T-helper 22 cell (primary cell): ENCODE data around the gene NUDT3.
"Not testable (repeated sequence)": the region's sequence is repeated elsewhere in the genome, so short reads cannot be mapped to it uniquely, and the experiment has no call there.

ENCODE experiments used
- DNase-seq: peaks from one replicate; pipeline ENCODE4 v3.0.0-alpha.2; 2020; ENCODE audit warnings: low read depth

Gene NUDT3

DNA sequence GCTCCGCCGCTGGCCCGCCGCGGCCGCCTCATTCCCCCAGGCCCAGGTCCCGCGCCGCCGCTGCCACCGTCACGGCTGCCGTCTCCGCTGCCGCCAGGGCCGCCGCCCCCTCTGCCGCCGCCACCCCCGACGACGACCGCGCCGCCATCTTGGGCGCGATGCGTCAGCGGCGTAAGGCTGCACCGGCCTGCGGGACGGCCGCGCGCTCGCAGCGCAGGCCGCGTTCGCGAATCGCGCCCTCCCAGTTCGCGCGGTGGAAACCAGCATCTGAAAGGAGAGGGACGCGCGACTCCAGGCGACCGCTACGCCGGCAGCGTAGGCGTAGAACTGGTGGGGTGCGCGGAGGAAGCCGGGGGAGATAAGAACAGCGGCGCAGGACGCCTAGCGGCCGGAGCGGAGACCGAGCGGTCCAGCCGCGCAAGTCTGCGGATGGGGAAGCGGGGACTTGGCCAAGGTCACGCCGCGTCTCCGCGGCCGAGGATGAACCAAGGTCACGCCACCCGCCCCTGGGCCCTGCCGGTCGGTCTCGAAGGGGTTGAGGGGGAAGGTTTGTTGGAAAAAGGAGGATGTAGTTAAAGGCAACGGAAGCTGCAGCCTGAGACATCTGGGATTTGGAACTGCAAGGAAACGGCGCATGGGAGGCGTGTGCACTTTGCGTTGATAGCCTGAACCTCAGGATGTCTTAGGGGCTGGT, at the start of gene NUDT3:
TSS of gene NUDT3 (minus strand) at position 173 of the 694 bp plus-strand sequence. CDS start 307 bp downstream, outside the sequence.
- peak; percentile 84 for DNase-seq

DNA sequence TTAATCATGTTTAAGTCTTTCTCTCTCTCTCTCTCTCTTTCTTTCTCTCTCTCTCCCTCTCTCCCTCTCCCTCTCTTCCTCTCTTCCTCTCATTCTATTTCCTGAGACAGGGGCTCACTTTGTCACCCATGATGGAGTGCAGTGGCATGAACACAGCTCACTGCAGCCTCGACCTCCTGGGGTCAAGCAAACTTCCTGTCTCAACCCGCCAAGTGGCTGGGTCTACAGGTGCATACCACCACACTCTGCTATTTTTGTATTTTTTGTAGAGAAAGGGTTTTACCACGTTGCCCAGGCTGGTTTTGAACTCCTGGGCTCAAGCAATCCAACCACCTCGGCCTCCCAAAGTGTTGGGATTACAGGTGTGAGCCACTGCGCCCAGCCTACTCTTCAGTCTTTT, 49.1 kb upstream of the NUDT3 start:
- no peak for DNase-seq

DNA sequence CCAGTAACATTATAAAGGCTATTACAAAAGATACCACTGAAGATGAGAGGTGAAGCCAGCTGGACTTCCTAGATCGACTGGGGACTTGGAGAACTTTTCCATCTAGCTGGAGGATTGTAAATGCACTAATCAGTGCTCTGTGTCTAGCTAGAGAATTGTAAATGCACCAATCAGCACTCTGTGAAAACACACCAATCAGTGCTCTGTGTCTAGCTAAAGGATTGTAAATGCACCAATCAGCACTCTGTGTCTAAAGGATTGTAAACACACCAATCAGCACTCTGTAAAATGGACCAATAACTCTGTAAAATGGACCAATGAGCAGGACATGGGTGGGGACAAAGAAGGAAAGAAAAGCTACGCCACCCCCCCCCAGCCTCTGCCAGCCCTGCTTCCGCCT, 47.0 kb upstream of the NUDT3 start:
- no peak for DNase-seq

- DNase-seq, result no peak
Observed at GRCh38 chr6:34438705-34439104, 46.2 kb upstream of the NUDT3 start.

- no peak for DNase-seq
Observed at GRCh38 chr6:34437644-34437970, 45.1 kb upstream of the NUDT3 start.

- DNase-seq, result no peak
Observed at GRCh38 chr6:34436803-34437643, 44.6 kb upstream of the NUDT3 start.

GRCh38 chr6:34435916-34436315, 43.4 kb upstream of the NUDT3 start:
- no peak for DNase-seq

DNA sequence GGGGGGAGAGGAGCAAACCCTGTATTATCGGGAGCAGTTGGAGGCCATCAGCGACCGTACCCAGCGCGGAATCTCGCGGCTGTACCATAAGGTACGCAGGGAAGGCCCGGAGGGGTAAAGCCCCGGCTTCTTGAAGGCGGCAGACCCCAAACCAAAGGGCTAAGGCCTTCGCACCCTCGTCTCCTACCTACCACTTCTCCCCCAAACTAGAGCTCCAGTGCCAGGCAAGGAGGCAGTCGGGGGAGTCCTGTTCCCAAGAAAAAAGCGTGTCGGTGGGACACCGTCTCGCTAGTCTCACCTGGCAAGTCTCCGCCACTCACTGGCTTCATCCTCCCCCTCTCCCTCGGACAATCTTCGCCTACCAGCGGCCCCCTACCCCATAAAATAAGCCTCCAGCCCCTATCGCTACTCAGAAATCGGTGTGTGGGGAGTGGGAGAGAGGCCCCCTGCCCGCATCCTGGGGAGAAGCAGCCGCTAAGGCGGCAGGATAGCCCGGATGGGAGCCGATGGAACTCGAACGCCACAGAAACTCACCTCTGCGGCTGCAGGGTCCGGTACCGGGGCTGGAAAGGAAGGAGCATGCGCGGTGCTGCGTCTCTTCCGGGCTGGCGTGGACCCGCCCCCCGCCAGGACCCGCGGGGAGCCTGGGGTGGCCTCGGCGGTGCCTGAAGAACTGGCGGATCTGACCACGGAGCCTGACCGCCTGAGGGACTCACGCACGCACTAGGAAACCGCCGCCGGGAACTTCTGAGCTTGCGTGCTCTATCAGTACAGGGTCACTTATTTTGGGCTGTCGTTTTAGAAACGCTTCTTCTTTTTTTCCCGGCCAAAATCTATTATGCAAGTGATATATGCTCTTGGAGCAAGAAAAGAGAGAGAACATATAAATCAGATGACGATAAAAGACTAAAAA, 33.3 kb upstream of the NUDT3 start, which contains the start of gene RPS10:
TSS of gene RPS10 (minus strand) at position 572 of the 913 bp plus-strand sequence. CDS start 848 bp downstream, outside the sequence.
- peak; percentile 74 for DNase-seq

- no peak for DNase-seq
Observed at GRCh38 chr6:34425132-34425497, 32.6 kb upstream of the NUDT3 start.

DNA sequence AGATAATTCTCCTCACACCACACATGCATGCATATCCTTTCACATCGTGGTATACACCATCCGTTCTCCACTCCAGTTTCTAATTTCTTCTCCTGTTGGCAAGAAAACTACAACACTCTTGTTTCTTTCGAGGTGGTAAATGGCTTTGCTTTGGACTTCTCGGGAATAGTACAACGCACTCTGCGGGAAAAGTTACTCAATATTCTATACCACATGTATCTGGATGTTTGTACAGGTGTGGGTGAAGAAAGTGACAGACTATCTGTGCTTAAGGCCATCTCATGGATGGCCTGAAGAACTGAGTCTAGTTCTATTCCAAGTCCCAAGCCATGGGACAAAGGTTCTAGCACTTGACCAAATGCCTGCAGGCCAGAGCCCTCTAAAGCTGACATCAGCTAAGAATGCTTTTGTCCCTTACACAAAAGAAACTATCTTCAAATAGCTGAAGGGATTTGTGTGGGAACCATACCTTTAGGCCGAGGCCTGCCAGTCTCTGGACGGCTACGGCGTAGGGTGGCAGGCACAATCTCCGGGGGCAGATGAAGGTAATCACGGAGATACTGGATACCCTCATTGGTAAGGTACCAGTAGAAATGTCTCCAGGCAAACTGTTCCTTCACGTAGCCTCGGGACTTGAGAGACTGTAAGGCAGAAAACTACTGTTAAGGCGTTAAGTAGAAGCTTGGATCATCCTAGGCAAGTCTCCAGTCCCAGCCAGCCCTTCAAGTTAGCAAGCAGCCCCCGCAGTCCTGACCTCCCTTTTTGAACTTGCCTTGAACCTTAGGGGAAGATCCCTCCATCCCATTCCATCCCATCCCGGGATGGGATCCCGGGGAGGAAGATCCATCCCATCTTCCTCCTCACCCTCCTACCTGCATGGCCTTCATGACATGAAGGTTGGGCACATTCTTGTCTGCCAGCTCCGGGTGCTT, 32.0 kb upstream of the NUDT3 start:
- no peak for DNase-seq

- no peak for DNase-seq
Observed at GRCh38 chr6:34423254-34423653, 30.8 kb upstream of the NUDT3 start.

DNA sequence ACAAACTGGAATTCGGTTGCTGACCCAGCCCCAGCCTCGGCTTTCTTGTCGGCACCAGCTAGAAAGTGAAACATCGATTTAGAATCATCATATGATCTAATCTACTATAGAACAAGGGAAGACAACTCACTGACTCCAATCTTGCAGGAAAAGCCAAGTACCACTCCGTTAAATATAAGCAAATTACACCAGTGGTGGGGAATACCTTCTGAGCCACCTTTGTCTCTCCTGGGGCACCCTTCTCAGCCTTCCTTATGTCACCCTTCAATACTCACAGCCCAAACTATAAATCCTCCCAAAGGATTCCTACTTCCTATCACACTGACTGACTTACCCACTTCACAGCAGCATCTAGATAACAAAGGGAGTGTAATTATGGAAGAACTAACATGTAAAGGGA, 25.9 kb upstream of the NUDT3 start:
- no peak for DNase-seq

DNA sequence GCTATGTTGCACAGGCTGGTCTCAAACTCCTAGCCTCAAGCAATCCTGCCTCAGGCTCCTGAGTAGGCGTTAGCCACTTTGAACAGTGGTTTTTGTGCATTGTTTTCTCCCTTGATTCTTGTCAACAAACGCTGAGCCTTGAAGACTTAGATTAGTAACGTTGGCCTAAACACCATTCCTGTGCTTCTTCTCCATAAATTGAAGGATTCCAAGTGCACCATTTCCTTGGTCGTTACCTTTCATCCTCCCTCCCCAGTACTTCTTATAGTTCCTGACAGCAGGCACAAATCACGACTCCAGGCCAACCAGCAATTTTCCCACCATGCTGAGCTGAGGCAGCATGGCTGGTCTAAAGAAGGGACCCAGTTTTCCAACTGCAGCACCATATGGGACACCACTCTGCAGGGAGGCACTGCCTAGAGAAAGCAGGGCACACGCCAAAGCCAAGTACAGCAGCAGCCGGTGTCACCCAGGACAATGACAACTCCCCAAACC, 24.5 kb upstream of the NUDT3 start:
- no peak for DNase-seq

DNA sequence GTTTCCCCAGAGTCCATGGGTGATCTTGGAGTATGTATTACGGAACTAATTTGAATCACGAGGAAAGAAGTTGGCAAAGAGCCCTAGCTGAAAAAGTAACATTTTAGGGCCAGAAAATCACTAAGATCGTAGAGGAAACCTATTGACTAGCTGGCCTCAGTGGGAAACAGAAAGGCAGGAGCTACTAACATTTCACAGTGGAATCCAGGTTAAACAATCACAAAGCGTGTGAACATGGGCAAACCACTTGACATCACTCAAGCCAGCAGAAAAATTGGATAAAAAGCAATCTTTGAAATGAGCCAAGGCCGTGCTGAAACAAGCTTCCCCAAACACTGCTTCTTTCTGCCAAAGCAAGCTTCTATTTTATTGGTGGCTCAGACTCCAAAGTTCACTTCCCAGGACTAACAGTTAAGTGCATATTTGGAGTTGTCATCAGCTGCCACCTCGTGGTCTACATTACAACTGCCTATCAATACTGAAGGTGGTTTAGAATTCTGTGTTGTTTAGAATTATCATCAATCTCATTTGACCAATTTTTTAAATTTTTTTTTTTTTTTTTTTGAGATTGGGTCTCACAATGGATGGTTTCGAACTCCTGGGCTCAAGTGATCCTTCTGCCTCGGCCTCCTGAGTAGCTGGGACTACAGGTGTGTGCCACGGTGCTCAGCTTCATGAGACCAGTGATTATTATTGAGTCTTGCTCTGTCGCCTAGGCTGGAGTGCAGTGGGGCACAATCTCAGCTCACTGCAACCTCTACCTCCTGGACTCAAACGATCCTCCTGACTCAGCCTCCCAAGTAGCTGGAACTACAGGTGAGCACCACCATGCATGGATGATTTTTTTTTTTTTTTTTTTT, 22.8 kb upstream of the NUDT3 start:
- peak; percentile 9 for DNase-seq

- no peak for DNase-seq
Observed at GRCh38 chr6:34412643-34413214, 20.3 kb upstream of the NUDT3 start.

- DNase-seq, result no peak
Observed at GRCh38 chr6:34412016-34412415, 19.5 kb upstream of the NUDT3 start.

DNA sequence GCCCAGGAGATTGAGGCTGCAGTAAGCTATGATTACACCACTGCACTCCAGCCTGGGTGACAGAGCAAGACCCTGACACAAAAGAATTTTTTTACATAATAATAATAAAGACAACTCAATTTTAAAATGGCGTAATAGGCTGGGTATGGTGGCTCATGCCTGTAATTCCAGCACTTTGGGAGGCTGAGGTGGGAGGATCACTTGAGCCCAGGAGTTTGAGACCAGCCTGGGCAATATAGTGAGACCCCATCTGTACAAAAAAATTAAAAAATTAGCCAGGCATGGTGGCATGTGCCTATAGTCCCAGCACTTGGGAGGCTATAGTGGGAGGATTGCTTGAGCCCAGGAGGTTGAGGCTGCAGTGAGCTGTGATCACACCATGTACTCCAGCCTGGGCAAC, 15.4 kb upstream of the NUDT3 start:
- DNase-seq, result not testable (repeated sequence)

GRCh38 chr6:34396518-34396917, 4.0 kb upstream of the NUDT3 start:
- DNase-seq, result no peak

DNA sequence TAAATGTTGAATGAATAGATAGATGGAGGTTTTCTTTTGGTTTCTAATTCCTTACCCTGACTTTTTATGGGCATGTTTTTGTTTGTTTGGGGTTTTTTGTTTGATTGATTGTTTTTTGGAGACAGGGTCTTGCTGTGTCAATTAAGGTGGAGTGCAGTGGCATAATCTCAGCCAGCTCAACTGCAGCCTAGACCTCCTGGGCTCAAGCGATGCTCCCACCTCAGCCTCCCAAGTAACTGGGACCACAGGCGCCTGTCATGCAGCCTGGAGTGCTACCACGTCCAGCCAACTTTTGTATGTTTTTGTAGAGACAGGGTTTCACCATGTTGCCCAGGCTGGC, 1.5 kb upstream of the NUDT3 start:
- DNase-seq, result no peak
